ENCODE measurements around the gene MIER2.

GRCh38 chr19:309206-309565 lies 35.4 kb downstream of the MIER2 start:
- TF ChIP-seq CTCF (IDR thresholded peaks at IDR 0.05) (no peak), POLR2AphosphoS5 (IDR thresholded peaks at IDR 0.05; ENCODE audit: insufficient read depth in 1 of 2, low read depth in 1 of 2) (no peak), POLR2A (IDR thresholded peaks at IDR 0.05) (no peak)

Data from vagina (tissue), 2 donors.